Measurements from ENCODE around the gene SUPT3H.

SUPT3H gene

GRCh38 chr6:44969446-44970185, 408.1 kb downstream of the SUPT3H start:
- FAIRE-seq = no peak
- DNase-seq (ENCODE audit: insufficient read length, low spot score) = no peak

GRCh38 chr6:44967481-44967880, 410.3 kb downstream of the SUPT3H start:
- DNase-seq (ENCODE audit: insufficient read length, low spot score) = no peak
- peak; percentile 31 for FAIRE-seq

- FAIRE-seq = peak; percentile 80
- peak; percentile 78 for DNase-seq (ENCODE audit: insufficient read length, low spot score)
These were observed 411.2 kb downstream of the SUPT3H start for GRCh38 chr6:44966449-44967092.

- no peak for DNase-seq (ENCODE audit: insufficient read length, low spot score)
- no peak for FAIRE-seq
These were observed 412.0 kb downstream of the SUPT3H start for GRCh38 chr6:44965708-44966107.

- FAIRE-seq = peak; percentile 42
- DNase-seq (ENCODE audit: insufficient read length, low spot score) = no peak
These were observed 416.8 kb downstream of the SUPT3H start for GRCh38 chr6:44960898-44961297.

GRCh38 chr6:44959651-44960050, 418.1 kb downstream of the SUPT3H start:
- no peak for DNase-seq (ENCODE audit: insufficient read length, low spot score)
- no peak for FAIRE-seq

- no peak for DNase-seq (ENCODE audit: insufficient read length, low spot score)
- FAIRE-seq = no peak
These were observed 420.6 kb downstream of the SUPT3H start for GRCh38 chr6:44957156-44957555.

GRCh38 chr6:44956396-44956795, 421.3 kb downstream of the SUPT3H start:
- peak; percentile 47 for DNase-seq (ENCODE audit: insufficient read length, low spot score)
- FAIRE-seq = no peak

GRCh38 chr6:44955145-44955544, 422.6 kb downstream of the SUPT3H start:
- DNase-seq (ENCODE audit: insufficient read length, low spot score) = no peak

GRCh38 chr6:44954281-44954680, 423.5 kb downstream of the SUPT3H start:
- no peak for DNase-seq (ENCODE audit: insufficient read length, low spot score)
- FAIRE-seq = no peak

More at GRCh38 chr6:44955145-44955544, 422.6 kb downstream of the SUPT3H start:
- FAIRE-seq = peak; percentile 9

GRCh38 chr6:44951253-44951747, 426.4 kb downstream of the SUPT3H start:
- DNase-seq (ENCODE audit: insufficient read length, low spot score) (no peak), FAIRE-seq (no peak)

GRCh38 chr6:44949596-44950201, 428.0 kb downstream of the SUPT3H start:
- FAIRE-seq (no peak), DNase-seq (ENCODE audit: insufficient read length, low spot score) (no peak)

- DNase-seq (ENCODE audit: insufficient read length, low spot score) (no peak), FAIRE-seq (no peak)
These were observed 434.2 kb downstream of the SUPT3H start for GRCh38 chr6:44943541-44943940.

GRCh38 chr6:44942798-44943197, 434.9 kb downstream of the SUPT3H start:
- FAIRE-seq (no peak), DNase-seq (ENCODE audit: insufficient read length, low spot score) (no peak)

GRCh38 chr6:44942201-44942600, 435.5 kb downstream of the SUPT3H start:
- DNase-seq (ENCODE audit: insufficient read length, low spot score) (peak; percentile 23), FAIRE-seq (no peak)

- FAIRE-seq (no peak), DNase-seq (ENCODE audit: insufficient read length, low spot score) (no peak)
These were observed 437.4 kb downstream of the SUPT3H start for GRCh38 chr6:44940367-44940766.

GRCh38 chr6:44935693-44936300, 441.9 kb downstream of the SUPT3H start:
- DNase-seq (ENCODE audit: insufficient read length, low spot score) (no peak), FAIRE-seq (no peak)

GRCh38 chr6:44933108-44933507, 444.6 kb downstream of the SUPT3H start:
- DNase-seq (ENCODE audit: insufficient read length, low spot score) (no peak), FAIRE-seq (no peak)

- DNase-seq (ENCODE audit: insufficient read length, low spot score) = no peak
- no peak for FAIRE-seq
These were observed 445.1 kb downstream of the SUPT3H start for GRCh38 chr6:44932651-44933091.

- no peak for DNase-seq (ENCODE audit: insufficient read length, low spot score)
- no peak for FAIRE-seq
These were observed 446.3 kb downstream of the SUPT3H start for GRCh38 chr6:44931385-44931784.

- DNase-seq (ENCODE audit: insufficient read length, low spot score) (no peak), FAIRE-seq (no peak)
These were observed 451.2 kb downstream of the SUPT3H start for GRCh38 chr6:44926556-44926955.

All from HTR-8/SVneo (cell line).